Activated CD4-positive, alpha-beta T cell treated with anti-CD3 and anti-CD28 coated beads, Interleukin-2, amount 10 ng/mL, durations not matched to agents 24 days and 14 days (primary cell): ENCODE data around the gene PCGF2. TPM values are rescaled to one million over a fixed set of nuclear protein-coding genes. Genes with fewer than 3 reads are reported as not detected.

ENCODE experiments used
- total RNA-seq: library from RNA; stranded (reverse); gene quantifications from 2 replicates; pipeline ENCODE4 v1.2.3, GENCODE V29; 2022

The PCGF2 gene
- total RNA-seq, 1 donor from 2014 or later = 4.7 TPM

Other genes starting within 250 kb of the PCGF2 start
- gene SRCIN1, start 142.4 kb downstream of the PCGF2 start, total RNA-seq = 0.21 and 0.26 TPM in 2 replicates
- gene EPOP, start 73.4 kb downstream of the PCGF2 start, total RNA-seq = 52.1 and 54.9 TPM in 2 replicates
- 243 and 248 TPM in 2 replicates for gene MLLT6, start 43.1 kb downstream of the PCGF2 start, total RNA-seq
- gene CISD3, start 18.0 kb downstream of the PCGF2 start, total RNA-seq = 44.0 and 46.7 TPM in 2 replicates
- gene PSMB3, start 4.4 kb upstream of the PCGF2 start, total RNA-seq = 356 and 358 TPM in 2 replicates
- 42.8 and 44.3 TPM in 2 replicates for gene PIP4K2B, start 51.2 kb upstream of the PCGF2 start, total RNA-seq
- gene CWC25, start 77.0 kb upstream of the PCGF2 start, total RNA-seq = 32.1 and 32.4 TPM in 2 replicates
- gene RPL23, start 105.4 kb upstream of the PCGF2 start, total RNA-seq = 1,994 and 2,005 TPM in 2 replicates
- 130 and 131 TPM in 2 replicates for gene LASP1, start 121.7 kb upstream of the PCGF2 start, total RNA-seq
- 0.09 TPM in 1 of 2 replicates, not detected in the other for gene FBXO47, start 219.1 kb upstream of the PCGF2 start, total RNA-seq